ENCODE measurements around the gene DVL3.

Gene DVL3

GRCh38 chr3:184175981-184176376 lies 20.8 kb downstream of the DVL3 start:
- peak overlapping the region; percentile 98 for H3K4me3 ChIP-seq (ENCODE audit: low read depth, low read length)
- DNase-seq (ENCODE audit: low read depth), result no peak
- TF ChIP-seq CTCF (IDR thresholded peaks at IDR 0.05; ENCODE audit: low read depth, low read length, missing control alignments), result no peak
- in situ Hi-C loops (cut with HindIII; ENCODE audit: low sequenced_read_pairs), result no loop called here

- in situ Hi-C loops (cut with HindIII; ENCODE audit: low sequenced_read_pairs), result no loop called here
- H3K4me3 ChIP-seq (ENCODE audit: low read depth, low read length), result peak overlapping the region; percentile 98
- DNase-seq (ENCODE audit: low read depth), result peak; percentile 87
- TF ChIP-seq CTCF (IDR thresholded peaks at IDR 0.05; ENCODE audit: low read depth, low read length, missing control alignments), result no peak
Measured at GRCh38 chr3:184176377-184177330, 21.5 kb downstream of the DVL3 start.

- DNase-seq (ENCODE audit: low read depth), result no peak
- peak overlapping the region; percentile 98 for H3K4me3 ChIP-seq (ENCODE audit: low read depth, low read length)
- in situ Hi-C loops (cut with HindIII; ENCODE audit: low sequenced_read_pairs), result no loop called here
- no peak for TF ChIP-seq CTCF (IDR thresholded peaks at IDR 0.05; ENCODE audit: low read depth, low read length, missing control alignments)
Measured at GRCh38 chr3:184177331-184177731, 22.2 kb downstream of the DVL3 start.

- no peak for TF ChIP-seq CTCF (IDR thresholded peaks at IDR 0.05; ENCODE audit: low read depth, low read length, missing control alignments)
- peak overlapping the region; percentile 98 for H3K4me3 ChIP-seq (ENCODE audit: low read depth, low read length)
- DNase-seq (ENCODE audit: low read depth), result no peak
- in situ Hi-C loops (cut with HindIII; ENCODE audit: low sequenced_read_pairs), result no loop called here
Measured at GRCh38 chr3:184177767-184178306, 22.7 kb downstream of the DVL3 start.

GRCh38 chr3:184178521-184179138 lies 23.5 kb downstream of the DVL3 start:
- no peak for DNase-seq (ENCODE audit: low read depth)
- TF ChIP-seq CTCF (IDR thresholded peaks at IDR 0.05; ENCODE audit: low read depth, low read length, missing control alignments), result no peak
- H3K4me3 ChIP-seq (ENCODE audit: low read depth, low read length), result no peak overlapping the region
- in situ Hi-C loops (cut with HindIII; ENCODE audit: low sequenced_read_pairs), result no loop called here

- no peak for TF ChIP-seq CTCF (IDR thresholded peaks at IDR 0.05; ENCODE audit: low read depth, low read length, missing control alignments)
- in situ Hi-C loops (cut with HindIII; ENCODE audit: low sequenced_read_pairs), result no loop called here
- H3K4me3 ChIP-seq (ENCODE audit: low read depth, low read length), result no peak overlapping the region
- no peak for DNase-seq (ENCODE audit: low read depth)
Measured at GRCh38 chr3:184180165-184180564, 25.0 kb downstream of the DVL3 start.

Measured in astrocyte of the cerebellum (primary cell).